Liver (tissue), 3 donors: ENCODE data around the gene GFPT2.

Experiments used
- CTCF ChIP-seq: fragments of 150-350 bp; IDR thresholded peaks from 2 replicates; pipeline ENCODE4 v1.5.1; 2017; ENCODE audit warnings: improper control_type of control experiment, low read depth, low read length; ENCODE audit not compliant: missing input control
- JUND ChIP-seq, 2 donors: IDR thresholded peaks; 2 replicates each; pipeline ENCODE4 v1.6.1; 2016; ENCODE audit warnings: antibody characterized with exemption in 2 of 2
- SP1 ChIP-seq: IDR thresholded peaks from 2 replicates; pipeline ENCODE4 v1.6.1; 2018; ENCODE audit warnings: antibody characterized with exemption, mild to moderate bottlenecking
- donor health status: healthy.
- donor health status: healthy.

- TF ChIP-seq SP1 (no peak), JUND (IDR thresholded peaks at IDR 0.05) (no peak), CTCF (no peak)
Observed at GRCh38 chr5:180329138-180329435, 24.0 kb downstream of the GFPT2 start.
